ENCODE data around the gene KREMEN1. TPM values are rescaled to one million over a fixed set of nuclear protein-coding genes. Genes with fewer than 3 reads are reported as not detected.

The KREMEN1 gene
- total RNA-seq, 1 donor from 2014 or later: 23.3 TPM

DNA sequence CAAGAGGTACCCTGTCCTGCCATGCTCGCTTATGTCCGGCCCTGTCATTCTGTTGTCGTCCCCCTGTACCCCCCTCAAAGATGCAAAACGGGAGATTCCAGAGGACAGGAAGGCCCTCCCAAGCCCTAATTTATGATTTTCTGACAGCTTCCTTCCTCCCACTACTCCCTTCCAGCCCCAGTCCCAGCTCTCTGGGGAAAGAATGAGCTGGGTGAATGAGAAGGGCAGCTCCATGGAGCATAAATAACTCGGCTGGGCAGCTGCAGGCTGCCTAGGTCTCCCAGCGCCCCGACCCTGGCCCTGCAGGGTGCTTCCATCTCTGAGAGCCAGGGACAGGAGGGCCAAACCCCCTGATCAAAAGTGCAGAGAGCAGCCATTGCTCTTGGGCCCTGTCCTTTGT is 128.9 kb downstream of the KREMEN1 start:
- H3K27ac ChIP-seq: peak overlapping the region; percentile 82
- TF ChIP-seq, protein P1, sequence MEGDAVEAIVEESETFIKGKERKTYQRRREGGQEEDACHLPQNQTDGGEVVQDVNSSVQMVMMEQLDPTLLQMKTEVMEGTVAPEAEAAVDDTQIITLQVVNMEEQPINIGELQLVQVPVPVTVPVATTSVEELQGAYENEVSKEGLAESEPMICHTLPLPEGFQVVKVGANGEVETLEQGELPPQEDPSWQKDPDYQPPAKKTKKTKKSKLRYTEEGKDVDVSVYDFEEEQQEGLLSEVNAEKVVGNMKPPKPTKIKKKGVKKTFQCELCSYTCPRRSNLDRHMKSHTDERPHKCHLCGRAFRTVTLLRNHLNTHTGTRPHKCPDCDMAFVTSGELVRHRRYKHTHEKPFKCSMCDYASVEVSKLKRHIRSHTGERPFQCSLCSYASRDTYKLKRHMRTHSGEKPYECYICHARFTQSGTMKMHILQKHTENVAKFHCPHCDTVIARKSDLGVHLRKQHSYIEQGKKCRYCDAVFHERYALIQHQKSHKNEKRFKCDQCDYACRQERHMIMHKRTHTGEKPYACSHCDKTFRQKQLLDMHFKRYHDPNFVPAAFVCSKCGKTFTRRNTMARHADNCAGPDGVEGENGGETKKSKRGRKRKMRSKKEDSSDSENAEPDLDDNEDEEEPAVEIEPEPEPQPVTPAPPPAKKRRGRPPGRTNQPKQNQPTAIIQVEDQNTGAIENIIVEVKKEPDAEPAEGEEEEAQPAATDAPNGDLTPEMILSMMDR (IDR thresholded peaks at IDR 0.05): no peak

GRCh38 chr22:29202212-29203192 is 129.7 kb downstream of the KREMEN1 start:
- peaks cover 27% of the 10 kb centered on the region for H3K4me1 ChIP-seq
- peak overlapping the region; percentile 82 for H3K27ac ChIP-seq
- ATAC-seq (peak; percentile 49), DNase-seq (no peak)
- H3K9me3 ChIP-seq: no peaks in the 10 kb centered on the region
- no peak overlapping the region for H3K4me3 ChIP-seq
- intact Hi-C loops (cut with DNase I): no loop called here
- TF ChIP-seq, protein P1 (IDR thresholded peaks at IDR 0.05): peak; percentile 39
- no peaks in the 10 kb centered on the region for H3K27me3 ChIP-seq
- no peaks in the 10 kb centered on the region for H3K36me3 ChIP-seq

More for the DNA sequence above, 128.9 kb downstream of the KREMEN1 start:
- no peaks in the 10 kb centered on the region for H3K9me3 ChIP-seq
- ATAC-seq (no peak), DNase-seq (no peak)
- intact Hi-C loops (cut with DNase I): no loop called here
- peaks cover 25% of the 10 kb centered on the region for H3K4me1 ChIP-seq
- no peak overlapping the region for H3K4me3 ChIP-seq
- no peaks in the 10 kb centered on the region for H3K27me3 ChIP-seq
- H3K36me3 ChIP-seq: no peaks in the 10 kb centered on the region

DNA sequence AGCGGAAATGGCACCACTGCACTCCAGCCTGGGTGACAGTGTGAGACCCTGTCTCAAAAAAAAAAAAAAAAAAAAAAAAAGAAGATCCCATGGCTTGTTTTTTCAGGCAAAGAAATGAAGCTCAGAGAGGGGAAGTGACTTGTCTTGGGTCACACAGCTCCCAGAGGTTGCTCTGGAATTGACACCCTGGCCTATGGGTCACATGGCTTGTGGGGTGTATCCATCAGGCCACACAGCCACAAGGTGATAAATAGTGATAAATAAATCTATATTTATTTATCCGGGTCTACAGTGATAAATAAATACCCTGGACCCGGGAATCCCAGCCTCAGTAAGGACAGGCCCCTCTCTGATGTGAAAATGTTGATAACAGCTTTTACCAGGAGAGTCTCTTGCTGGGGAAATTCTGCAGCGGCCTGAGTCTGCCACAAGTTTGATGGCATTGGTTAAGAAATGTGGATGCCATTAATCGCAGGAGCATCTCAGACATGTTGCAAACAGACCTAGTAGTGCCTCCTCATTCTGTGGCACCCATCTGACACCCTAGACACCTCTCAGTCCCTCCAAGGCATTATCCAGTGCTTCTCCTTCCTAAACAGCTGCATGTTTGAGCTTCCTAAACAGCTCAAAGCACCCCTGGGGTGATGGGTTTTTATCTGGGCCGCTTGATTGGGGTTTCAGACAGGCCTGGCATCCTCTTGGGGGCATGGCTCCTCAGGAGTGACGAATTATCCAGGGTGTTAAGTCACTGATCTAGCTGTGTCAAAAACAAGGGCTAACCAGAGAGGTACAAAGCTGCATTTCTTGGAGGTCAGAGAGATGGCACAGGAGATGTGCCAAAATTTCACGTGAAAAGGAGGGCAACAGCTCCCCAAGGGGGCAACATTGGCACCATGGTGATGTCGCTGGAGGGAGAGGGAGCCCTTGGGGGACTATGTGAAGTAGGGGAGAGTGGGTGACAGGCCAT is 130.9 kb downstream of the KREMEN1 start:
- peaks cover 27% of the 10 kb centered on the region for H3K4me1 ChIP-seq
- ATAC-seq: no peak

GRCh38 chr22:29204455-29205183 is 131.8 kb downstream of the KREMEN1 start:
- Histone ChIP-seq H3K27ac (no peak overlapping the region), H3K9me3 (no peaks in the 10 kb centered on the region), H3K4me1 (peaks cover 27% of the 10 kb centered on the region), H3K4me3 (no peak overlapping the region), H3K36me3 (no peaks in the 10 kb centered on the region), H3K27me3 (no peaks in the 10 kb centered on the region)
- TF ChIP-seq, protein P1 (IDR thresholded peaks at IDR 0.05): no peak
- ATAC-seq: no peak
- no peak for DNase-seq
- intact Hi-C loops (cut with DNase I): no loop called here

More for the DNA sequence above, 130.9 kb downstream of the KREMEN1 start:
- no peaks in the 10 kb centered on the region for H3K27me3 ChIP-seq
- H3K9me3 ChIP-seq: no peaks in the 10 kb centered on the region
- DNase-seq: no peak
- H3K27ac ChIP-seq: peak overlapping the region; percentile 82
- no peak overlapping the region for H3K4me3 ChIP-seq
- intact Hi-C loops (cut with DNase I): no loop called here
- H3K36me3 ChIP-seq: no peaks in the 10 kb centered on the region
- TF ChIP-seq, protein P1 (IDR thresholded peaks at IDR 0.05): no peak

- peak overlapping the region; percentile 47 for H3K4me3 ChIP-seq
- no peak for DNase-seq
- intact Hi-C loops (cut with DNase I): no loop called here
- H3K27ac ChIP-seq: peak overlapping the region; percentile 61
- H3K9me3 ChIP-seq: no peaks in the 10 kb centered on the region
- H3K4me1 ChIP-seq: peaks cover 27% of the 10 kb centered on the region
- no peaks in the 10 kb centered on the region for H3K36me3 ChIP-seq
- H3K27me3 ChIP-seq: no peaks in the 10 kb centered on the region
- no peak for ATAC-seq
- TF ChIP-seq, protein P1 (IDR thresholded peaks at IDR 0.05): no peak
These were observed 132.4 kb downstream of the KREMEN1 start for GRCh38 chr22:29205252-29205593.

Data from upper lobe of right lung (tissue), 1 donor.